Panc1 (cell line): ENCODE results near the gene MTA3. TPM values are rescaled to one million over a fixed set of nuclear protein-coding genes. Genes with fewer than 3 reads are reported as not detected.

Source experiments
- ATAC-seq: fragments of 200-7000 bp; cut with Tn5 transposase; 2 replicates; pipeline ENCODE4 v1.9.1; 2020; ENCODE audit warnings: mild to moderate bottlenecking, moderate library complexity
- BruUV-seq: library from RNA; stranded (reverse); fragments of 400-500 nt; replicated peaks from 2 replicates; lab custom pipeline; 2021; lab: Mats Ljungman, UMichigan
- CTCF ChIA-PET: fragments of 300-600 bp; sonication (Branson Sonifier 250); formaldehyde crosslinking; loops from one replicate; lab custom pipeline; 2022; ENCODE audit warnings: antibody characterized with exemption; lab: Charles Lee
- POLR2A ChIA-PET: fragments of 300-600 bp; sonication (Branson Sonifier 250); formaldehyde crosslinking; loops from one replicate; lab custom pipeline; 2022; ENCODE audit warnings: antibody characterized with exemption; lab: Charles Lee
- DNase-seq: peaks from one replicate; pipeline ENCODE4 v3.0.0-alpha.2; 2010; ENCODE audit warnings: low read depth, low spot score
- H3K27ac ChIP-seq: 2 replicates; pipeline ENCODE4 v1.5.1; 2011; ENCODE audit warnings: mild to moderate bottlenecking, low read length, inconsistent platforms
- H3K27me3 ChIP-seq: fragments of 200-500 bp; sonication (Bioruptor generic); 2 replicates; pipeline ENCODE4 v1.6.0; 2014; ENCODE audit warnings: low read length, inconsistent platforms; ENCODE audit not compliant: control insufficient read depth, insufficient read depth
- H3K36me3 ChIP-seq: fragments of 200-500 bp; sonication (Bioruptor generic); 2 replicates; pipeline ENCODE4 v1.5.1; 2014; ENCODE audit warnings: inconsistent platforms, mild to moderate bottlenecking, low read length, moderate library complexity; ENCODE audit not compliant: control insufficient read depth, insufficient read depth
- H3K4me1 ChIP-seq: 2 replicates; pipeline ENCODE4 v1.5.1; 2011; ENCODE audit warnings: inconsistent platforms, mild to moderate bottlenecking, low read length, moderate library complexity; ENCODE audit not compliant: control insufficient read depth, insufficient read depth
- H3K4me3 ChIP-seq, 2 experiments: 2 replicates each; pipeline ENCODE4 v1.5.1; 2011 to 2012; ENCODE audit warnings: low read depth in 2 of 2, low read length in 2 of 2, mild to moderate bottlenecking in 2 of 2, inconsistent platforms in 1 of 2, moderate library complexity in 1 of 2
- H3K9me3 ChIP-seq: fragments of 200-500 bp; sonication (Bioruptor generic); 2 replicates; pipeline ENCODE4 v1.5.1; 2014; ENCODE audit warnings: low read depth, mild to moderate bottlenecking, inconsistent platforms, low read length, moderate library complexity; ENCODE audit not compliant: control insufficient read depth, insufficient read depth
- POLR2AphosphoS5 ChIP-seq: IDR thresholded peaks from 2 replicates; pipeline ENCODE4 v1.6.1; 2012; ENCODE audit warnings: mild to moderate bottlenecking, low read depth, low read length, moderate library complexity
- SIN3A ChIP-seq: IDR thresholded peaks from 2 replicates; pipeline ENCODE4 v1.6.1; 2012; ENCODE audit warnings: low read depth, mild to moderate bottlenecking, low read length, moderate library complexity, borderline replicate concordance; ENCODE audit not compliant: insufficient read depth
- TCF7L2 ChIP-seq: IDR thresholded peaks from 2 replicates; pipeline ENCODE4 v1.6.1; 2011; ENCODE audit warnings: mild to moderate bottlenecking, low read depth, low read length, inconsistent platforms
- in situ Hi-C: cut with HindIII; loops from 2 replicates; pipeline ENCODE4 v1.10.0; 2016; ENCODE audit warnings: low sequenced_read_pairs, low pct_unique_long_range_greater_than_20kb
- intact Hi-C: fragments of 100-400 bp; cut with micrococcal nuclease; formaldehyde crosslinking; loops from one replicate; pipeline ENCODE4 v1.10.0; 2022; ENCODE audit not compliant: unreplicated experiment
- total RNA-seq: library from RNA; stranded (reverse); gene quantifications from one replicate; pipeline ENCODE4 v1.2.1, GENCODE V29; 2021; ENCODE audit not compliant: unreplicated experiment
- TF ChIP-seq, protein P1 (sequence below), 2 experiments: IDR thresholded peaks; 2 replicates each; pipeline ENCODE4 v1.6.1; 2011 to 2012; ENCODE audit warnings: low read depth in 2 of 2, control low read depth in 1 of 2, low read length in 1 of 2, mild to moderate bottlenecking in 1 of 2, moderate library complexity in 1 of 2; ENCODE audit not compliant: insufficient read depth in 1 of 2
- TF ChIP-seq, protein P2 (sequence below): fragments of 450-650 bp; IDR thresholded peaks from 2 replicates; pipeline ENCODE4 v1.5.1; 2017; ENCODE audit warnings: mild to moderate bottlenecking

The MTA3 gene
- total RNA-seq, 1 experiment from 2014 or later, result 65.6 TPM

DNA sequence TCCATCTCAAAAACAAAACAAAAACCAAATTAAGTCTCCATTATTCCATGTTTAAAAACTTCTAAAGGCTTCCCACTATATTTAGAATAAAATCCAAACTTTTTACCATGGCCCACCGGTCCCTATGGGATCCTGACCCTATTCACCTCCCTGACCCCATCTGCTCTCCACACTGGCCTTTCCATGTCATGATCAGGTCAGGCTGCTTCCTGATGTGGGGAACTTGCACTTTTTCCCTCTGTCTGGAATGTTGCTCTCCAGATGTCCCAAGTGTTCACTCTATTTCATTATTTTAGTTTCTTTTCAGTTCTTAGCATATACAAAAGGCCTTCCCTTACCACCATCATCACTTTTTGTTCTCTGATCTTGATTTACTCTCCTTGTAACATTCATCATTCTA, 7.5 kb upstream of the MTA3 start:
- in situ Hi-C loops, result no loop called here
- no TSS peak for BruUV-seq
- ChIA-PET CTCF (no interaction called here), POLR2A (no interaction called here)
- Histone ChIP-seq H3K36me3 (no peaks in the 10 kb centered on the region), H3K27me3 (no peaks in the 10 kb centered on the region), H3K4me3 (no peak overlapping the region), H3K9me3 (no peaks in the 10 kb centered on the region), H3K4me1 (peaks cover under 1% of the 10 kb centered on the region; the same call in 1 of the 2 replicates), H3K27ac (no peak overlapping the region)
- TF ChIP-seq, protein P1, sequence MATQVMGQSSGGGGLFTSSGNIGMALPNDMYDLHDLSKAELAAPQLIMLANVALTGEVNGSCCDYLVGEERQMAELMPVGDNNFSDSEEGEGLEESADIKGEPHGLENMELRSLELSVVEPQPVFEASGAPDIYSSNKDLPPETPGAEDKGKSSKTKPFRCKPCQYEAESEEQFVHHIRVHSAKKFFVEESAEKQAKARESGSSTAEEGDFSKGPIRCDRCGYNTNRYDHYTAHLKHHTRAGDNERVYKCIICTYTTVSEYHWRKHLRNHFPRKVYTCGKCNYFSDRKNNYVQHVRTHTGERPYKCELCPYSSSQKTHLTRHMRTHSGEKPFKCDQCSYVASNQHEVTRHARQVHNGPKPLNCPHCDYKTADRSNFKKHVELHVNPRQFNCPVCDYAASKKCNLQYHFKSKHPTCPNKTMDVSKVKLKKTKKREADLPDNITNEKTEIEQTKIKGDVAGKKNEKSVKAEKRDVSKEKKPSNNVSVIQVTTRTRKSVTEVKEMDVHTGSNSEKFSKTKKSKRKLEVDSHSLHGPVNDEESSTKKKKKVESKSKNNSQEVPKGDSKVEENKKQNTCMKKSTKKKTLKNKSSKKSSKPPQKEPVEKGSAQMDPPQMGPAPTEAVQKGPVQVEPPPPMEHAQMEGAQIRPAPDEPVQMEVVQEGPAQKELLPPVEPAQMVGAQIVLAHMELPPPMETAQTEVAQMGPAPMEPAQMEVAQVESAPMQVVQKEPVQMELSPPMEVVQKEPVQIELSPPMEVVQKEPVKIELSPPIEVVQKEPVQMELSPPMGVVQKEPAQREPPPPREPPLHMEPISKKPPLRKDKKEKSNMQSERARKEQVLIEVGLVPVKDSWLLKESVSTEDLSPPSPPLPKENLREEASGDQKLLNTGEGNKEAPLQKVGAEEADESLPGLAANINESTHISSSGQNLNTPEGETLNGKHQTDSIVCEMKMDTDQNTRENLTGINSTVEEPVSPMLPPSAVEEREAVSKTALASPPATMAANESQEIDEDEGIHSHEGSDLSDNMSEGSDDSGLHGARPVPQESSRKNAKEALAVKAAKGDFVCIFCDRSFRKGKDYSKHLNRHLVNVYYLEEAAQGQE (IDR thresholded peaks at IDR 0.05; ENCODE audit: insufficient read depth in 1 of 2, low read depth in 2 of 2, low read length in 1 of 2), result no peak
- TF ChIP-seq, protein P2, sequence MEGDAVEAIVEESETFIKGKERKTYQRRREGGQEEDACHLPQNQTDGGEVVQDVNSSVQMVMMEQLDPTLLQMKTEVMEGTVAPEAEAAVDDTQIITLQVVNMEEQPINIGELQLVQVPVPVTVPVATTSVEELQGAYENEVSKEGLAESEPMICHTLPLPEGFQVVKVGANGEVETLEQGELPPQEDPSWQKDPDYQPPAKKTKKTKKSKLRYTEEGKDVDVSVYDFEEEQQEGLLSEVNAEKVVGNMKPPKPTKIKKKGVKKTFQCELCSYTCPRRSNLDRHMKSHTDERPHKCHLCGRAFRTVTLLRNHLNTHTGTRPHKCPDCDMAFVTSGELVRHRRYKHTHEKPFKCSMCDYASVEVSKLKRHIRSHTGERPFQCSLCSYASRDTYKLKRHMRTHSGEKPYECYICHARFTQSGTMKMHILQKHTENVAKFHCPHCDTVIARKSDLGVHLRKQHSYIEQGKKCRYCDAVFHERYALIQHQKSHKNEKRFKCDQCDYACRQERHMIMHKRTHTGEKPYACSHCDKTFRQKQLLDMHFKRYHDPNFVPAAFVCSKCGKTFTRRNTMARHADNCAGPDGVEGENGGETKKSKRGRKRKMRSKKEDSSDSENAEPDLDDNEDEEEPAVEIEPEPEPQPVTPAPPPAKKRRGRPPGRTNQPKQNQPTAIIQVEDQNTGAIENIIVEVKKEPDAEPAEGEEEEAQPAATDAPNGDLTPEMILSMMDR, result no peak
- TF ChIP-seq SIN3A (no peak), TCF7L2 (no peak), POLR2AphosphoS5 (no peak)
- no peak for ATAC-seq
- intact Hi-C loops, result no loop called here
- DNase-seq, result no peak

DNA sequence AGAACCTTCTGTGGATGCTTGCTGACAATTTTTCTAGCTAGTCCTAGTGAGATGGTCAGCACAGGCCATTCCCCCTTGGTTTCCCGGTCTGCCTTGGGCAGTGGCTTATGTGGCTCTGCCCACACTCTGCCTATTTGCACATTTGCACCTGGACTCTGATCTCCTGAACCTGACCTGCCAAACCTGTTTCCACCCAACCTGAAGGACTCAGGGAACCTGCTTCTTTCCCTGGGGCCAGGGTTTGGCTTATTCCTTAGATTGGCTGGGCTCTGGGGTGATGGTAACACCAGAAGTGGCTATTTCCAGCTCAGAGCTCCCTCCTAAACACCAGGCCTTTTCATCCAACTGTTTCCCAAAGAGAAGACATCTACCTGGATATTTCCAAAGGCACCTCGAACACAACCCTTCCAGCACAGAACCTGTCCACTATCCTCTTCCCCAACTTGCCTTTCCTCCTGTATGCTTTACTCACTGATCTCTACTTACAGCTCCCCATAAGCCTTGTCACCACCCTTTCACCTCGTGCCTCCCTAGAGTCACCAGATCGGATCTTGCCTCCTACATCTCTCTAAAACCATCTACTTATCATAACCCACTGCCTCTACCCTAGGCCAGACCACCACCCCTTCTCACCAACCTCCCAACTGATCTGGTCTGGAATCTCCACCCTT, 5.8 kb upstream of the MTA3 start:
- Histone ChIP-seq H3K36me3 (no peaks in the 10 kb centered on the region), H3K4me1 (peaks cover 17% of the 10 kb centered on the region), H3K9me3 (no peaks in the 10 kb centered on the region), H3K27me3 (no peaks in the 10 kb centered on the region), H3K4me3 (no peak overlapping the region), H3K27ac (no peak overlapping the region)
- no peak for DNase-seq
- ChIA-PET POLR2A (no interaction called here), CTCF (no interaction called here)
- intact Hi-C loops, result no loop called here
- BruUV-seq, result no TSS peak
- in situ Hi-C loops, result no loop called here
- no peak for ATAC-seq
- TF ChIP-seq SIN3A (no peak), TCF7L2 (no peak), POLR2AphosphoS5 (no peak)
- TF ChIP-seq, protein P2, result no peak
- TF ChIP-seq, protein P1 (IDR thresholded peaks at IDR 0.05; ENCODE audit: insufficient read depth in 1 of 2, low read depth in 2 of 2, low read length in 1 of 2), result no peak
